MV-4-11 (cell line): ENCODE data around the gene FBXO41.

Source experiments
- DNase-seq: peaks from one replicate; lab custom pipeline; 2025; lab: John Stamatoyannopoulos, UW

The FBXO41 gene

DNA sequence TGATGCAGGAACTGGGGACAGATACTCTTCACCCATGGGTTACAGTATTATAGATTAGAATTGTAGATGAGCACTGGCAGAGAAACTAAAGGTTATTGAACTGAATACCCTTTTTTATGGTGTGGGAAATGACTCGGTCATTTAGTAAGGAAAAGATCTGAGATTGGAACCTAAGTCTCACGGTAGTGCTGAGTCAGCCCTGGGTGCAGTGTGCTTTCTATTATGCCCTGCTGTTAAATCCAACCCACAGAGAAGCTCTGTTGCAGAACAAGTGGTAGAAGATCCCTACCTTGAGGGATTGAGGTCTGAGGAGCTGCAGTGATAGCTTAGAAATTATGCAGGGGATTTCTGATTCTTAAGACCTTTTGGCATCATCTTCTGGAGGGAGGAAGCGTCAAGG is 37.4 kb downstream of the FBXO41 start:
- DNase-seq, result no peak

DNA sequence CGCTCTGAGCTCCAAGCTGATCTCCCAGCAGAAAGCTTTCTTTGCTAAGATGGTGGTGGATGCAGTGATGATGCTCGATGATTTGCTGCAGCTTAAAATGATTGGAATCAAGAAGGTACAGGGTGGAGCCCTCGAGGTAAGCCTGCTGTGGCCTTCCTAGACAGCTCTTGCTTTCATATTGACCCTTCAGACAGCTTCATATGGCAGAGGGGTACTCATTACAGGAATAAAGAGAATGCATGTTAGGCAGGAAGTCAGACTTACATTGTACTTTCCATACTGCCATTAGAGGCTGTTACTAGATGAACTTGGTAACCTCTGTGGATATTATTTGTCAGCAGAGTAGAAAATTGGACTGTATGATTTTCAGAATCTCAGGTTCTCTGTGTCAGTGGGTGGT is 39.7 kb downstream of the FBXO41 start:
- DNase-seq, result no peak

DNA sequence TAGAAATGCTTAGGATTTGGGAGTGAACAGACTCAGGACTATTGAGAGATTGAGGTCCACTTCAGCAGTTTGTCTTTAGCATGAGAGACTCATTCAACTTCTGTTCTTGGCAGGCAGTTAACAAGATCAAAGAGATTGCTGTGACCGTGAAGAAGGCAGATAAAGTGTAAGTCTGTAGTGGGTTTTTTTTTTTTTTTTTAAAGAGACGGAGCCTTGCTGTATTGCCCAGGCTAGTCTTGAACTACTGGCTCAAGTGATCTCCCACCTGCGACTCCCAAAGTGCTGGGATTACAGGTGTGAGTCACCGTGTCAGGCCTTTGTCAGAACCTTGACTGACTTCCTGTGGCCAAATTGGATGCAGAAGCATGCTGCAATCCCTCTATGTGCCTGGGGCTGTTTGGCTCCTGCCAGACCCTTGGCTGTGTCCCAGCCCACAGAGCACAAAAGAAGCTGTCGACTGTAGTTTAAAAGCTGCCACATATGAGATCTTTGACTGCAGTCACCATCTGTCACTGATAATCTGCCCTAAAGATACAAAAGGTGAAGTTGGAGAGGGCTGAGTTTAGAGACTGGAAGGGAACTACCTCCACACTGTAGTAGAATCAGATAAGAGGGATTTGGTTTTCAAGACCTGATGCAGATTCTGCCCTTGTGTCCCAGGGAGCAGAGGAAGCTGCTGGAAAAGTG is 40.3 kb downstream of the FBXO41 start:
- DNase-seq, result no peak

DNA sequence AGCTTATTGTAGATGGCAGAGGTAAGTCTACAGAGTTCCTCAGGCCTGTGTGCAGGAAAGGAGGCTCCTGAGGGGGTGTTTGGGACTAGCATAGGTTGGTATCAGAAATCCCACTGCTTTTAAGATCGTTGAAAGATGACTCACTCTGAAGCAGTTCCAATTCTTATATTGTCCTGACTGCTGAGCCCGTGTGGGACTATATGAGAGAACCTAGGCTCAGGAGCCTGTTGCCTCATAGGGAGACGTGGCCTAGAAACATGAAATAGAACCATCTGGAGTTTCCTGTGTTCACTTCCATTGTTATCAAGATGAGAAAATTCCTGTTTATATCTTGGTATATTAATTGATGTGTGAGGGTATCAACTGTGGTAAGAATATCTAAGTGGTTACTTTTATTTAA is 44.5 kb downstream of the FBXO41 start:
- no peak for DNase-seq

DNA sequence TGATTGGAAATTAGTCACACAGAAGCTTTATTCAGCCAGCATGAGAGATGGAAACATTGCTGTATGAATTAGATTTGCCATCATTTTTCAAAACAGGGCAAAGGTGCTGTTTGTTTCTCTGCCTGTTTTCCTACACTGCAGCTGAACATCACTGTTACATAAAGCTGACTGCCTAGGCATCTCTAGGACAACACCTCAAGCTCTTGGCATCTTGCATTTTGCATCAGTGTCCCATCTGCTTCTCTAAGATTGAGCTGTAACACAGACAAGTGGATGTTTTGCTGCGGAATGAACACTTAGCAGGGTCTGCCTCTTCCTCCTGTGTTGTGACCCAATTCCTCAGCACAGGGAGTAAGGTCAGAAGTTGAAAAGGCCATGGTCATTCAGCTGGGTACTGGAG is 45.3 kb downstream of the FBXO41 start:
- no peak for DNase-seq

DNA sequence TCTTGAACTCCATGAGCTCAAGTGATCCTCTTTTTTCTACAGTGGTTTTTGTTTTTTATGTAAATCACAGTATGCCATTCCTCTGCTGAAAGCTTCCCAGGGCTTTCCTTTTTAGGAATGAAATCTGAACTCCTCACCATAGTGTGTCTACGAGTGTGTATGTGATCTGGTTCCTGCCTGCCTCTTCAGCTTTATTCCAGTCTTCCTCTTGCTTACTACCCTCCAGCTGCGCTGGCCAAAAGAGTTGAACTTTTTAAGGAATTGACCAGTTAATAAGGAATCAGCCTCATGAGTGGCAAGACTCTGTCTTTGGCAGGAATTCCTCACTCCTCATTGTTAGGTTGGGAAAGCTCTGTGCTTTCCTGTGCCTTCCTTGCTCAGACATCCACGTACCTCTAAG is 46.1 kb downstream of the FBXO41 start:
- DNase-seq, result no peak

DNA sequence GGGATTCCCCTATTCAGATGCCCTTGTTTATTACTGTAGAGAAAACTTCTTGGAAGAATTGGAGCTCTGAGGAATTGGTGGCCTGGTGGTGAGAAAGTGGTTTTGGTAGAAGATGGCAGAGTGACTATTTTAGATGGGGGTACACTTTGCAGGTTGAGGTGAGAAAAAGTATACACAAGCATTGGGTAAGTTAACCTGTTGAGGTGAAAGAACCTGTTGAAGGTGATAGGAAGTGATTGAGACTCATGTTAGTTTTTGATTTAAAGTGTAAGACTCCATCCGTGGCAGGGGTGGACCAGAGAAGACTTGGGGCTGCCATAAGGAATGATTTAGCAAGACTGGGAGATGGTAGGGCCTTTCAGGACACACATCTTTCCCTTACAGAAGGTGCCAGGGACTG is 47.1 kb downstream of the FBXO41 start:
- DNase-seq, result no peak

DNA sequence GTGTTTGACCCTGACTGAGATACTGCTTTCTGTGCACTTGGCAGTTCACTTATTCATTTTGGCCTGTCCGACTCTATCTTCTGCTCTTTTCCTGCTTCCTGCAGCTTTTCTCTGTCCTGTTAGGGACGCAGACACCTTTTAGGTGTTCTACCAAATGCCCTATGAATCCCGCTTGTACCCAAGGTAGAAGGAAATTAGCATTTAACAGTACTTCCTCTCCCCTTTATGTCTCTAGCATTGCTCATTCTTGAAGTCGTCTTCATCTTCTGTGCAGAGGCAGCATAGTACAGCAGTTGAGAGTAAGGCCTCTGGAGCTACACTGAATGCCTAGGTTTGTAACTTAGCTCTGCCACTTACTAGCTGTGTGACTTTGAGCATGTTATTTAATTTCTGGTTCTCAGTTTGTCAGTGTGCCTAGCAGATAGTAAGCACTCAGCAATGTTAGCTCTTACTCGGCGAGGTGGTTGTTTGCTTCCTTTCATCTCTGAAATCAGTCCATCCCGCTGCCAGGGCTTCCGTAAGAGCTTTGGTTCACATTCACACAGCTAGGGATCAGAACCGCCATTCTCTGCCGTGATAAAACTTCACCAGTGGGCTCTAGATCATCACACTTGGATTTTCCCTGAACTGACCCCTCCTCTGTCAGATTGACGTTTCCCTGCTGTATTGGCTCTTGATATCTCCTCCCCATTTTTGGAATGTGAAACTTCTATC is 48.8 kb downstream of the FBXO41 start:
- DNase-seq, result no peak

DNA sequence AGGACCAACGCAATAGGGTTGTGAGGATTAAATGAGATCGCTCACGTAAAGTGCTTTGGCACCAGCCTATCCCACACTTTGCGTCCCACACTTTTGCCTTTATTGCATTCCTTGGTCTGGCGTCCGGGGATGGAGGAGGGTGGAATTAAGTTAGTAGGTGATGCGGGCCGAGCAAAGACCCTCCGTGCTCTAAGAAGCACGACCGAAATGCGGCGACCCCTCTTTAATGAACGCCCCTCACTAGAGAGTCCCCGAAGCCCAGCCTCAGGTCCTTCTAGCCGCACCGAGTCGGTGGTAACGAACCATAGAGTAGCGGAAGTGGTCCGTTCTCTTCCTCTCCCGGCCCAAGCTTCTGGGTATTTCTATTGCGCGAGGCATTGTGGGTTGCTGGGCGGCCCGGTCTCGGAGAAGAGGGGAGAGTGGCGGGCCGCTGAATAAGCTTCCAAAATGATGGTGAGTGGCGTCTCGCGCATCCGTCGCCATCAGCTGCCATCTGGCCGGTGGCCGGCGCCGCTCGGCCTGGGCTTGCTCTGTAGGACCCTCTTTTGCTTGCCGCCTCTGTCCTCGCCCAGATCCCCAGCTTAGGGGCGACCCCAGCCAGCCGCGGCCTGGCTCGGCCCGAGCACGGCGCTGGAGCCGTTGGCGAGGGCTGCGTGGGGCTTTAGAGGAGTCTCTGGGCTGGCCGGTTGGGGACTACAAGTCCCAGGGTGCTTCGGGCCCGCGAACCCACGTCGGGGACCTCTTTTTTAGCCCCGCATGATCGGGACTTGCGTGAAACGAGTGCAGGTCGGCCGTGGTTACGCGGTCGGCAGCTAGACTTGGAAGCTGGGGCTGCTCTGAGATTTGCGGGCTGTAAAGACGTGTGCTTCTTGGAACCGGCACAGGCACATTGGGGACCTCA is 50.1 kb downstream of the FBXO41 start, which contains the start of gene CCT7:
Gene CCT7 (plus strand): TSS at position 377 of the 901 bp plus-strand sequence. CDS start 71 bp downstream, at position 448.
- DNase-seq, result peak; percentile 86

DNA sequence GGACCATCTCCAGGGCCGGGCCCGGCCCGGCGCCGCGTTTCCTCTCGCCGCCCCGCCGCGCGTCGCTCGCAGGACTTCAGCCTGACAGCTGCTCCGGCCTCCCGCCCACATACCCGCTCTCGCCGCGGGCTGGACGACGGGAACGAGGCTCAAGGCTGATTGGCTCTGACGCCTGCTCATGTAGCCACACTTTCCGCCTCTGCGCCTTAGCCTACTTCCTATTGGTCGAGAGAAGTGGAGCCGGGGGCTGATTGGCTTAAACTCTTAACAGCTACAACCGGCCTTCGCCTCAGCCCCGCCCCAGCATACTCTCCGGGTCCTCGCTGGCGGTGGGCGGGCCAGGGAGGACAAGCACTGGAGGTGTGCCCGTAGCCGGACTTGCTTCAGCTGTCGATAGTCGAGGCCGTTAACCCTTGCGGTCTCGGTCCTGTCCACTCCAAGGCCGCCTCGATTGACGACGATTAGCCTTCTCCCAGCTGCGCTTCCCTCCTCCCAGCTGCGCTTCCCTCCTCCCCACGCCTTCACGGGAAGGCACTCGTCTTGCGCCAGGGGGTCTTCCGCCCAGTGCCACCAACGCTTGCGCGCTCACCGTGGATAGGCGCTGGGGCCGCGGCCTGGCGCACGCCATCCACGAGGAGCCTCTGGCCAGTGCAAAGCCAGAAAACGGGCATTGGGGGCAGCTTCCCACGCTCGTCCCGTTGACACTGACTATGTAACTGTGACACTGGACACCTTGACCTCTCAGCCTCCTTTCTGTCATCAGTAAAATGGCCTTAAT is 50.9 kb downstream of the FBXO41 start, which contains the start of gene PRADC1:
Gene PRADC1 (minus strand): TSS at position 86 of the 778 bp plus-strand sequence. CDS start 79 bp downstream, at position 7.
- peak; percentile 99 for DNase-seq

DNA sequence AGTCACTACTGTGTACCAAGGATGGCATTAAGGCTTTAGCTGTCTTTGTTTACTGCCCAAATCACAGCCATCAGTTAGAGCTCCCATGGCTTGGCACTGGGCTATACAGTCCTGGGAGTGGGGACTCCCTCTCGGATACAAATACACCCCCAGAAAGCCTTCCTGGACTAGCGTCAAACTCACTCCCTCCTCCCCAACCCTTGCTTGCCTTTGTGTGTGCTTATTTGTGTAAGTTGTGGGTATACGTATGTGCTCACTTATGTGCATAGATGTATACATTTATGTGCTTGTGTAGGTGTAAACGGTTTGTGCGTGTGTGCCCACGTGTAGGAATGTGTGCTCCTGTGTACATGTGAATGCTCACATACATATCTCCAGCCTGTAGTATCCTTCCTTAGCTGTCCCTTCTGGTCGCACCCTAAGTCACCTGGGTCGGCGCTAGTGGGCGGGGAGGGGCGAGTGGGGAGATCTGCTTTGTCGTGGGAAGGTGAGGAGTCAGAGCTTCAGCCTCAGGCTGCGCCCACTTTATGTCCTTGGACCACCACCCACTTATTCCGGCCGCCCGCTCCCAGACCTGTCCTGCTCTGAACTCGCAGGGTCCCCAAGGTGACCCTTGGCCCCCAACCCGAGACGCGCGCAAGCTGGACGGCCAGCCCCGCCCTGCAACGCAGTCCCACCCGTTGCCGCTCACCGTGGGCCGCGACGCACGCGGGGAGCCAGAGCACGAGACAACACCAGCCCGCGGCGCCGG is 51.7 kb downstream of the FBXO41 start:
- DNase-seq, result no peak

DNA sequence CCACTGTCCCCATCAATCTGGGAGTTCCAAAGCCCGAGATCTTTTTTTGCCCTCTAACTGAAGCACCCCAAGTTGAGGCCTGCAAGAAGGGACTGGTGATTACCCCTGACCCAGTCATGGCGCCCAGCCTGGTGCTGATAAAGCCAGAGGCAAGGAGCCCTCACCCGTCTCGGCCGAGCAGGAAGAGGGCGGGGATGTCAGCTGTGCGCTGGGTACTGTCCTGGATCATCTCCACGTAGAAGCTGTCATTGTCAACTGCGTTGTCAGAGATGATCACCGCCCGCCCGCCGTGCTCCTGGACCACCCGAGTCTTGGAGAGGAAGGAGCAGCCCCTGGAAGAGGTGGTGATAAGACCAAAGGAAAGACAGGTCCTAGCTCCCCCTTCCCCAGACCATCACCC is 55.6 kb downstream of the FBXO41 start:
- no peak for DNase-seq

DNA sequence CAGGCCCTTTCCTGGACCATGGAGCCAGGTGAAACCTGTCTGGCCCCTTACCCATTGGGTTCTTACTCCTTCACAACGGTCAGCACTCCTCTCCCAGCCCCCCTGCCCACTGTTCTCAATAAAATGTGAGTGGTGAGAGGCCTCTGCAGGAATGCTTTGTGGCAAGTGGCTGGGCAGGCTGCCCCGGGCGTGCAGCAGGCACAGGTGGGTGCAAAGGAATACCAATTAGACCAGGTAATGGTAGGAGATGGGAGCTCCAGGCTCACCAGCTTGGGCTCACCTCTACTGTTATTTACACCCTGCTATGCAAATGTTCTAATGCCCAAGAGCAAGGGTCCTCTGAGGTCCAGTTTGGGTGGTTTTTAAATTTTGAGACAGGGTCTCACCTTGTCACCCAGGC is 57.2 kb downstream of the FBXO41 start:
- DNase-seq, result no peak

DNA sequence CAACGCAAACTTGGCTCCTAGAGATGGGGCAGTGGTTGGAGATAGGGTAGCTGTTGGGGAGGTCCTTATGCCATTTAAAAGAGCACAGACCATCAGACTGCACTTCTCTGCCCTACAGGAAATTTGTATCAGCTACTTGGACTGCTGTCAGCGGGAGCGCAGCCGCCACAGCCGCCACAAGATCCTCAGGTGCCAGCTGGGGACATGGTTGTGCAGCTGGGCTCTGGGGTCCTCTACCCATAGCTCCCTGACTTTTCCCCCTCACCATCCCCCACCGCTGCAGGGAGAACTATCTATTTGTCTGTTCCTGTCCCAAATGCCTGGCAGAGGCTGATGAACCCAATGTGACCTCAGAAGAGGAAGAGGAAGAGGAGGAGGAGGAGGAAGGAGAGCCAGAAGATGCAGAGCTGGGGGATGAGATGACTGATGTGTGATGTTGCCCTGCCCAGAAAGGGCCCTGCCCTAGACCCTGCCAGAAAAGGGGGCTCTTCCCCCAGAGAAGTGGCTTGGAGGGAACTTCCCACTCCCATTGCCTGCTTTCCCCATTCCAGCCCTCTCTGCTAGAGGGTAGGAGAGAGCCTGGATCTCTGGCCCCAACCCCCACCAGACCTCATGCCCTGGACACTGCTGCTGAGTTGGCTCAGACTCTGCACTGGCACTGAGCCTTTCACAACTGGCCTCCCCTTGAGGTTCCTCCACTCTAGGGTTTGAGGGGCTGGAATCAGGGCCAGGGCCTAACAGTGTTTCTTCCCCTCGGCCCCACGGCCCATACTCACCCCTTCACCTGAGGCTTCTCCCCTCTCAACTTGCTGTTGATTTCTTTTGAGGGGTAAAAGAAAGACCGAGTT is 58.5 kb downstream of the FBXO41 start:
- peak; percentile 50 for DNase-seq

DNA sequence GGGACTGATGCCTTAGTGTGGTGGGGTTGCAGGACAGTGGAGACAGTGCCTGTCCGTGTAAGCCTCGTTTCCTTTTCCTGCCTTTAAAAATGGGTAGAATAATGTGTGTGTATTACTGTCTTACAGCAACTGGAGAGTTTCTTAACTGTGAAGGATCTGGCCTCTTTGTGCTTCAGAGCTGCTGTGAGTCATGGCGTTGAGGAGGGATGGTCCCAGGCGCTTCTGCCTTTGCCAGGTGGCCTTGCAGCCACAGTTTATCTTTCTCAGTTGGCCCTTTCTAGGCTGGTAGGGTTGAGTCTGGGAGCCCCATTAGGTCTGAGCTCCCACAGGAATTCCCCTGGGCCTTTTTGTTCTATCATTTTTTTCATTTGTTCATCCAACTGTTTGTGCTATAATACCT is 60.5 kb downstream of the FBXO41 start:
- DNase-seq, result no peak

DNA sequence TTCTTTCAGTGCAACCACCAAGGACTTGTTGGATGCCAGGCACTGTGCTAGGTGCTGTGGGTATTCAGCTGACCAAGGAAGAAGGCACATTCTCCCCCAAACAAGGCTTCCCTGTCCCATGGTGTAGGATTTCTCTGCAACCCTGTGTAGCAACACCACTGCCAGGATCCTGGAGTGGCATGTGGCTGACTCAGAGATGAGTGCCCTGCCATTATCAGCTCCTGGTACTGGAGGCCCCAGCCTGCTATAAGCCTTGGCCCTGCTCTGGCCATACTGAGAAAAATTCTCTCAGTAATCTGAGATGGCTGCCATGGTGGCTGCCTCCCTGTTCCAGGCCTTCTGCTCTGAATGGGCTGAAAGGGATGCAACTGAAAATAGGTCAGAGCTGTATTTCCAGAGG is 66.0 kb downstream of the FBXO41 start:
- no peak for DNase-seq

DNA sequence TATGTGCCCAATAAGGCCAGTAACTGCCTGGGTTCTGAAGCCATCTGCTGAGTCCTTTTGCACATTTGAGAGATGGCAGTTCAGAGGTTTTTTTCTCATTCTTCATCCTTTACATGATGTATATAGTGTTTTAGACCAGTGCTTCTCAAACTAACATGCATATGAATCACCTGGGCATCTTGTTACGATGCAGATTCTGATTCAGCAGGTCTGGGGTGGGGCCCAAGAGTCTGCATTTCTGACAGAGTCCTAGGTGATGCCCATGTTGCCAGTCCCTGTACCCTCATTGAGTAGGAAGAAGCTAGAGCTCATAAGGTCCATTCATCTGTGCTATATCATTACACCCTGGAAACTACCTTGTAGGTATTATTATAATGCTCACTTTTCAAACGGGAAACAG is 66.5 kb downstream of the FBXO41 start:
- DNase-seq, result no peak

DNA sequence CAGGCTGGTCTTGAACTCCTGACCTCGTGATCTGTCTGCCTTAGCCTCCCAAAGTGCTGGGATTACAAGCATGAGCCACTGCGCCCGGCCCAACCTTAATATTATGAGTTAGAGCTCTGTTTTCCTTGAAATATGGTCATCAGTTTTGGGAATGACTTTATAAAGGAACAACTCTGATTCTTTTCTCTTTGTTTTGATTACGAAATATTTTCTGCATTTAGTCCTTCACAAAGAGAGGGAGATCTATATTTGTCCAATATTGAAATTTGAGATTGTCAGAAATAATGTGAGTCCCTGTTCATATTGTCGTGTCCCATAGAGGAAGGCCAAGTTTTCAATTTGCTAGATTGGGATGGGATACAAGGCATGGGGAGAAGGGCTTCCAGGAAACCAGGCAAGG is 67.1 kb downstream of the FBXO41 start:
- no peak for DNase-seq

DNA sequence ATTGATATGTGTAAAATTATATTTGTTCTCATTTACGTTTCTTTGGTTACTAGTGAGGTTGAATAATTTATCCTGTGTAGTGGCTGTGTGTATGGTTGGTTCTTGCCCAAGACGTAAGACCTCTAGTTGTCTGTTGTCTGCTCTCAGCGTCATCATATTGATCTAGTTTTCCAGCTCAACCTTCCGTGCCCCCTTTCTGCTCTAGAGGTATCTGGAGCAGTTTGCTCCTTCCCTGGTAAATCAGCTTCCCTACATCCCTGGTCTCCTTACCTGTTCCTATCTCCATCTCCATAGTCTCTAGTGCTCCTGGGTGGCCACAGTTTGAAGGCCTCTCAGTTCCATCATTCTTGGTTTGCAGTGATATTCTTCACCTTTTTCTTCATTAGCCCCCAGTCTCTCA is 69.0 kb downstream of the FBXO41 start:
- DNase-seq, result no peak
